Upper lobe of right lung (tissue), 1 donor: ENCODE measurements around the gene PLAU. TPM values are rescaled to one million over a fixed set of nuclear protein-coding genes. Genes with fewer than 3 reads are reported as not detected.

Source experiments
- ATAC-seq: fragments of 200-7000 bp; cut with Tn5 transposase; one replicate; pipeline ENCODE4 v1.9.1; 2020; ENCODE audit warnings: mild to moderate bottlenecking, moderate library complexity
- DNase-seq: peaks from one replicate; pipeline ENCODE4 v3.0.0-alpha.2; 2020
- H3K27ac ChIP-seq: fragments of 200-600 bp; one replicate; pipeline ENCODE4 v1.8.0; 2022
- H3K27me3 ChIP-seq: fragments of 200-600 bp; one replicate; pipeline ENCODE4 v1.8.0; 2022; ENCODE audit warnings: mild to moderate bottlenecking
- H3K36me3 ChIP-seq: fragments of 200-600 bp; one replicate; pipeline ENCODE4 v1.8.0; 2022
- H3K4me1 ChIP-seq: fragments of 200-600 bp; one replicate; pipeline ENCODE4 v1.8.0; 2022
- H3K4me3 ChIP-seq: fragments of 200-600 bp; one replicate; pipeline ENCODE4 v1.8.0; 2022; ENCODE audit warnings: mild to moderate bottlenecking
- H3K9me3 ChIP-seq: fragments of 200-600 bp; one replicate; pipeline ENCODE4 v1.8.0; 2022
- CTCF ChIP-seq: fragments of 200-600 bp; IDR thresholded peaks from one replicate; pipeline ENCODE4 v1.8.0; 2022; ENCODE audit warnings: antibody characterized with exemption
- intact Hi-C: fragments of 100-400 bp; cut with DNase I; formaldehyde crosslinking; loops from one replicate; pipeline ENCODE4 v1.11.0; 2022
- total RNA-seq: library from RNA; stranded (reverse); fragmentation: NEBNext Ultra II Directional; extraction: Animal tissue kit (Norgen Biotek cat#: 25700); gene quantifications from one replicate; pipeline ENCODE4 v1.2.1, GENCODE V29; 2021
- donor health status: DM: no; HTN: yes; CAD: no; lungs with severe emphysema.

PLAU gene
- total RNA-seq, 1 donor from 2014 or later, result 16.8 TPM

- intact Hi-C loops, result no loop called here
- ATAC-seq (no peak), DNase-seq (no peak)
- Histone ChIP-seq H3K4me1 (peaks cover 50% of the 10 kb centered on the region), H3K27me3 (no peaks in the 10 kb centered on the region), H3K9me3 (no peaks in the 10 kb centered on the region), H3K36me3 (peaks cover 13% of the 10 kb centered on the region), H3K4me3 (no peak overlapping the region), H3K27ac (no peak overlapping the region)
- TF ChIP-seq CTCF, result no peak
Observed at GRCh38 chr10:73868655-73869195, 42.2 kb upstream of the PLAU start.

GRCh38 chr10:73871295-73872189, 39.4 kb upstream of the PLAU start:
- H3K27ac ChIP-seq, result no peak overlapping the region
- ATAC-seq, result peak; percentile 46
- no peak for DNase-seq
- intact Hi-C loops, result no loop called here
- peaks cover 9% of the 10 kb centered on the region for H3K36me3 ChIP-seq
- H3K4me1 ChIP-seq, result peaks cover 37% of the 10 kb centered on the region
- no peaks in the 10 kb centered on the region for H3K27me3 ChIP-seq
- no peak overlapping the region for H3K4me3 ChIP-seq
- no peak for TF ChIP-seq CTCF
- H3K9me3 ChIP-seq, result no peaks in the 10 kb centered on the region

DNA sequence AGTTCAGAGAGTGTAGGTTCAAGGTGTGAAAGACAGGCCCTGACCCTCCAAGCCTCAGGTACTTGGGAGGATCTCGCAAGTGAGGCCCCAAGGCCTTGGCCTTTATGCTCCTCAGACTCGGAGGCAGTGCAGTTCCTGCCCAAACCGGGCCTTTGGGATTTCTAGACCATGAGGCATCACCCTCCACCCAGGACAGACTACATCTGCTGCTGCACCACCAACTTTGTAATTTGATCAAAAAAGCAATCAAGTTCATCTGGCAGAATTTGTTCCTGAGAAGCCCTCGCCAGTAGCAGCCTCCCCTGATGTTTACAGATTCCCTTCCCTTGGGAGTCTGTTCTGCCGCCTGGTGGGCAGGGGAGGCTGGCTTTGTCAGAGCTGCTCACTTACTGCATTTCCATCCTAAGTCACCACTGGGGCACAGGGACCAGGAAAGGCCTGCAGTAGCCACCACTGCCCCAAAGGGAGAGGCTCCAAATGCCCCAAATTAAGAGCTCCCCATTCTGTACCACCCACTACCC, 38.7 kb upstream of the PLAU start:
- Histone ChIP-seq H3K9me3 (no peaks in the 10 kb centered on the region), H3K4me3 (no peak overlapping the region), H3K4me1 (peaks cover 33% of the 10 kb centered on the region), H3K36me3 (peaks cover 9% of the 10 kb centered on the region), H3K27ac (peak overlapping the region; percentile 30), H3K27me3 (no peaks in the 10 kb centered on the region)
- peak; percentile 25 for TF ChIP-seq CTCF
- ATAC-seq, result no peak
- no peak for DNase-seq
- intact Hi-C loops, result no loop called here

DNA sequence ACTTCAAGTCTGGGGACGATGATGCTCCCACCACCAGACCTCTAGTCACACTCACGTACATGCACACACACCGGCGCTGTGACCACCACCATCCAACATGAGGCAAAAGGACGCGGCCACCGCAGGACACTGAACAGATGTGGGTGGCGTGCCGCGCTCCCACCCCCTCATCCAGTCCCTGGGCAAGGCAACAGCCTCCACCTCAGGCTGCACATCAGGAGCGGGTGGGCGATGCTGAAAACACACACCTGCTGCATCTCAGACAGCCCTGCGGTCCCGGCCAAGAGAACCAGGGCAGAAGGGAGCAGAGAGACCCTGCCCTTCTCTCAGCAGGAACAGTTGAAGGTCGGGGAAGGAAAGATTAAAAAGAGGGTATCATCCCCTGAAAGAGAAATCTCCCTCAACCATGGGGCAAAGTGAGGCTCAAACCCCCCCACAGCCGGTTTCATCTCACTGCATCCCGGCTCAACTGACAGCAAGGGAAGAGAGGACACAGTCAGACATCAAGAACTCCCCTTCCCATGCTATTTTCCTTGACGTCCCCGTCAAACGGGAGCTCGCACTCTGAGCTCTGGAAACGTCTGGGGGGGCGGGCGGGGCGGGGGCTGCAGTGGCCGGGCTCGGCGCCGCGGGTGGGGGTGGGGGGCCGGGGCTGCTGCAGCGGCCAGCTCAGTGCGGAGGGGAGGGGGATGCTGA, 37.6 kb upstream of the PLAU start:
- no peak for ATAC-seq
- Histone ChIP-seq H3K36me3 (peaks cover 9% of the 10 kb centered on the region), H3K27me3 (no peaks in the 10 kb centered on the region), H3K9me3 (no peaks in the 10 kb centered on the region), H3K4me1 (peaks cover 27% of the 10 kb centered on the region), H3K4me3 (peak overlapping the region; percentile 74), H3K27ac (no peak overlapping the region)
- no peak for TF ChIP-seq CTCF
- intact Hi-C loops, result no loop called here
- DNase-seq, result no peak

GRCh38 chr10:73873838-73874215, 37.1 kb upstream of the PLAU start:
- no peak for TF ChIP-seq CTCF
- Histone ChIP-seq H3K4me3 (peak overlapping the region; percentile 74), H3K36me3 (peaks cover 8% of the 10 kb centered on the region), H3K4me1 (peaks cover 24% of the 10 kb centered on the region), H3K27ac (no peak overlapping the region), H3K27me3 (no peaks in the 10 kb centered on the region), H3K9me3 (no peaks in the 10 kb centered on the region)
- DNase-seq, result peak; percentile 68
- intact Hi-C loops, result no loop called here
- peak; percentile 3 for ATAC-seq
